ENCODE results near the gene CNEP1R1. TPM values are rescaled to one million over a fixed set of nuclear protein-coding genes. Genes with fewer than 3 reads are reported as not detected.
A peak's percentile ranks its signal among the peaks of the same experiment; 100 is the strongest.

Gene CNEP1R1
- total and polyA plus RNA-seq, 10 of the 15 experiments (the other 5 are each of a cell fraction or from before 2014, with no cell fraction given) = 11.5 to 29.2 (median 15.6) TPM

DNA sequence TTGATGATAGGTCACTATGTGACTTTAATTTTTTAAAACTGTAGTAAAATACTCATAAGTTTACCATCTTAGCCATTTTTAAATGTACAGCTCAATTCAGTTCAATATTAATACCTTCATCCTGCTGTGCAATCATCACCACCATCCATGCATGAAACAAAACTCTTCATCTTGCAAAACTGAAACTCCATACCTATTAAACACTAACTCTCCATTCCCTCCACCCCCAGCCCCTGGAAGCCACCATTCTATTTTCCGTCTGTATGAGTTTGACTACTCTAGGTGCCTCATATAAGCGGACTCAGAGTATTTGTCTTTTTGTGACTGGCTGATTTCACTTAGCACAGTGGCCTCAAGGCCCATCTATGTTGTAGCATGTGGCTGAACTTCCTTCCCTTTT lies 9.4 kb upstream of the CNEP1R1 start:
- H4K20me1 ChIP-seq (ENCODE audit: control insufficient read depth, insufficient read depth) = no peaks in the 10 kb centered on the region
- peak; percentile 35 for FAIRE-seq
- no peak overlapping the region for H3K9ac ChIP-seq (ENCODE audit: control insufficient read depth, insufficient read depth, low read length)
- ChIA-PET CTCF (interaction anchor here (1.6 kb wide), 1 partner anchor 9 kb away, joined by 6 read pairs; the partner anchor contains the start of gene CNEP1R1), RAD21 (ENCODE audit: unreplicated experiment) (interaction anchor here (1.9 kb wide), 1 partner anchor 10 kb away, joined by 5 read pairs; the partner anchor contains the start of gene CNEP1R1), POLR2A (no interaction called here), SMC1A (ENCODE audit: uncharacterized antibody, unreplicated experiment) (interaction anchor here (0.6 kb wide), 1 partner anchor 195 kb away, joined by 3 read pairs; no protein-coding TSS in a partner anchor)
- no peak for TF ChIP-seq CHD4 (IDR thresholded peaks at IDR 0.05)
- no peak for TF ChIP-seq LARP7 (IDR thresholded peaks at IDR 0.05)
- no peak for TF ChIP-seq KLF5 (IDR thresholded peaks at IDR 0.05; ENCODE audit: partially characterized antibody)
- no peak for TF ChIP-seq KAT2A (conservative IDR thresholded peaks at IDR 0.05; ENCODE audit: control insufficient read depth, low read depth, low read length)
- TF ChIP-seq CBFB (IDR thresholded peaks at IDR 0.05; ENCODE audit: low read depth) = no peak
- TF ChIP-seq SIN3A (IDR thresholded peaks at IDR 0.05; ENCODE audit: low read depth, low read length) = no peak
- TF ChIP-seq TCF12 (IDR thresholded peaks at IDR 0.05; ENCODE audit: low read depth, low read length) = no peak
- TF ChIP-seq, protein P1, sequence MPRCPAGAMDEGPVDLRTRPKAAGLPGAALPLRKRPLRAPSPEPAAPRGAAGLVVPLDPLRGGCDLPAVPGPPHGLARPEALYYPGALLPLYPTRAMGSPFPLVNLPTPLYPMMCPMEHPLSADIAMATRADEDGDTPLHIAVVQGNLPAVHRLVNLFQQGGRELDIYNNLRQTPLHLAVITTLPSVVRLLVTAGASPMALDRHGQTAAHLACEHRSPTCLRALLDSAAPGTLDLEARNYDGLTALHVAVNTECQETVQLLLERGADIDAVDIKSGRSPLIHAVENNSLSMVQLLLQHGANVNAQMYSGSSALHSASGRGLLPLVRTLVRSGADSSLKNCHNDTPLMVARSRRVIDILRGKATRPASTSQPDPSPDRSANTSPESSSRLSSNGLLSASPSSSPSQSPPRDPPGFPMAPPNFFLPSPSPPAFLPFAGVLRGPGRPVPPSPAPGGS (IDR thresholded peaks at IDR 0.05; ENCODE audit: borderline replicate concordance, insufficient read depth, low read depth, low read length, poor library complexity, severe bottlenecking) = no peak
- no peak for TF ChIP-seq BCL11A (IDR thresholded peaks at IDR 0.05; ENCODE audit: low read depth, low read length)
- no peak for TF ChIP-seq RFX5 (IDR thresholded peaks at IDR 0.05; ENCODE audit: low read depth, low read length)
- TF ChIP-seq FOXK2 (IDR thresholded peaks at IDR 0.05) = no peak
- TF ChIP-seq, protein P2, sequence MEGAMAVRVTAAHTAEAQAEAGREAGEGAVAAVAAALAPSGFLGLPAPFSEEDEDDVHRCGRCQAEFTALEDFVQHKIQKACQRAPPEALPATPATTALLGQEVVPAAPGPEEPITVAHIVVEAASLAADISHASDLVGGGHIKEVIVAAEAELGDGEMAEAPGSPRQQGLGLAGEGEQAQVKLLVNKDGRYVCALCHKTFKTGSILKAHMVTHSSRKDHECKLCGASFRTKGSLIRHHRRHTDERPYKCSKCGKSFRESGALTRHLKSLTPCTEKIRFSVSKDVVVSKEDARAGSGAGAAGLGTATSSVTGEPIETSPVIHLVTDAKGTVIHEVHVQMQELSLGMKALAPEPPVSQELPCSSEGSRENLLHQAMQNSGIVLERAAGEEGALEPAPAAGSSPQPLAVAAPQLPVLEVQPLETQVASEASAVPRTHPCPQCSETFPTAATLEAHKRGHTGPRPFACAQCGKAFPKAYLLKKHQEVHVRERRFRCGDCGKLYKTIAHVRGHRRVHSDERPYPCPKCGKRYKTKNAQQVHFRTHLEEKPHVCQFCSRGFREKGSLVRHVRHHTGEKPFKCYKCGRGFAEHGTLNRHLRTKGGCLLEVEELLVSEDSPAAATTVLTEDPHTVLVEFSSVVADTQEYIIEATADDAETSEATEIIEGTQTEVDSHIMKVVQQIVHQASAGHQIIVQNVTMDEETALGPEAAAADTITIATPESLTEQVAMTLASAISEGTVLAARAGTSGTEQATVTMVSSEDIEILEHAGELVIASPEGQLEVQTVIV (IDR thresholded peaks at IDR 0.05; ENCODE audit: borderline replicate concordance, partially characterized antibody) = no peak
- BruUV-seq (replicated peaks) = no TSS peak
- WGBS (ENCODE audit: insufficient coverage, insufficient replicate concordance, low lambda C conversion rate, missing lambda C conversion rate) = 12% methylated on average over 2 of the region's 2 CpGs
- in situ Hi-C loops (cut with MboI) (no loop called here), intact Hi-C loops (cut with micrococcal nuclease; ENCODE audit: unreplicated experiment) (no loop called here)
- H3K27me3 ChIP-seq (replicated peaks in 1 of 2; ENCODE audit: control insufficient read depth in 2 of 2, insufficient read depth in 2 of 2, low read length in 1 of 2) = no peaks in the 10 kb centered on the region
- DNase-seq (ENCODE audit: low read depth, low spot score) = no peak
- H3K9me3 ChIP-seq (replicated peaks; ENCODE audit: control insufficient read depth, insufficient read depth, low read length) = no peaks in the 10 kb centered on the region
- H3K36me3 ChIP-seq (ENCODE audit: control insufficient read depth in 2 of 2, insufficient read depth in 2 of 2, low read length in 1 of 2) = no peaks in the 10 kb centered on the region
- H3K27ac ChIP-seq (ENCODE audit: control insufficient read depth, insufficient read depth) = no peak overlapping the region
- 0 out of 2 replicates have a peak, but pooled peaks cover 2% of the 10 kb centered on the region for H3K4me1 ChIP-seq (ENCODE audit: control insufficient read depth, insufficient read depth, low read length)
- H3K4me2 ChIP-seq (ENCODE audit: control insufficient read depth, insufficient read depth) = no peak overlapping the region
- H3K4me3 ChIP-seq = no peak overlapping the region
- no peak overlapping the region for H2AFZ ChIP-seq (ENCODE audit: control insufficient read depth, low read depth, low read length)
- peak; percentile 78 for ATAC-seq
- no peaks in the 10 kb centered on the region for H3K79me2 ChIP-seq (ENCODE audit: control insufficient read depth, insufficient read depth, low read length)
